PC-9 (cell line): Measurements from ENCODE around the gene ATP1A3. TPM values are rescaled to one million over a fixed set of nuclear protein-coding genes. Genes with fewer than 3 reads are reported as not detected.

Experiments
- BruUV-seq: library from RNA; stranded (reverse); fragments of 400-500 nt; replicated peaks from 2 replicates; lab custom pipeline; 2021; lab: Mats Ljungman, UMichigan
- CTCF ChIA-PET: fragments of 300-600 bp; sonication (Branson Sonifier 250); formaldehyde crosslinking; loops from one replicate; lab custom pipeline; 2022; ENCODE audit warnings: antibody characterized with exemption; lab: Charles Lee
- POLR2A ChIA-PET: fragments of 300-600 bp; sonication (Branson Sonifier 250); formaldehyde crosslinking; loops from one replicate; lab custom pipeline; 2022; ENCODE audit warnings: antibody characterized with exemption; ENCODE audit not compliant: unreplicated experiment; lab: Charles Lee
- DNase-seq, 2 experiments: peaks; one replicate each; pipeline versions ENCODE4 v3.0.0 to v3.0.0-alpha.2; 2015 to 2022; ENCODE audit warnings: mixed read lengths in 1 of 2
- H2AFZ ChIP-seq: fragments of 200-600 bp; sonication (generic); 2 replicates; pipeline ENCODE4 v1.8.1; 2017; ENCODE audit warnings: antibody characterized with exemption
- H3F3A ChIP-seq: fragments of 200-600 bp; sonication (generic); 2 replicates; pipeline ENCODE4 v1.8.1; 2017; ENCODE audit warnings: antibody characterized with exemption, mild to moderate bottlenecking, low read depth; ENCODE audit not compliant: insufficient read depth
- H3K27ac ChIP-seq: fragments of 200-600 bp; sonication (generic); 2 replicates; pipeline ENCODE4 v1.6.1; 2016; ENCODE audit warnings: mixed run types
- H3K27me3 ChIP-seq: fragments of 200-600 bp; sonication (generic); 2 replicates; pipeline ENCODE4 v1.6.1; 2016; ENCODE audit warnings: low read depth, mixed run types; ENCODE audit not compliant: insufficient read depth
- H3K36me3 ChIP-seq: fragments of 200-600 bp; sonication (generic); 2 replicates; pipeline ENCODE4 v1.6.1; 2016; ENCODE audit warnings: low read depth, mixed run types
- H3K4me1 ChIP-seq: fragments of 200-600 bp; sonication (generic); replicated peaks from 2 replicates; pipeline ENCODE4 v1.6.1; 2016; ENCODE audit warnings: mixed run types; ENCODE audit not compliant: insufficient read depth
- H3K4me2 ChIP-seq: fragments of 200-600 bp; sonication (generic); 2 replicates; pipeline ENCODE4 v1.6.1; 2017; ENCODE audit warnings: mixed run types
- H3K4me3 ChIP-seq: fragments of 200-600 bp; sonication (generic); 2 replicates; pipeline ENCODE4 v1.6.1; 2016; ENCODE audit warnings: mixed run types
- H3K79me2 ChIP-seq: fragments of 200-600 bp; sonication (generic); 2 replicates; pipeline ENCODE4 v1.6.1; 2017; ENCODE audit warnings: low read depth, mixed run types
- H3K9me2 ChIP-seq: fragments of 200-600 bp; sonication (generic); 2 replicates; pipeline ENCODE4 v1.8.1; 2017; ENCODE audit warnings: mild to moderate bottlenecking; ENCODE audit not compliant: insufficient read depth
- H3K9me3 ChIP-seq: fragments of 200-600 bp; sonication (generic); 2 replicates; pipeline ENCODE4 v1.8.1; 2016; ENCODE audit warnings: low read depth; ENCODE audit not compliant: insufficient read depth
- H4K20me1 ChIP-seq: fragments of 200-600 bp; sonication (generic); 2 replicates; pipeline ENCODE4 v1.8.1; 2017; ENCODE audit not compliant: insufficient read depth
- EZH2 ChIP-seq: fragments of 200-600 bp; sonication (generic); IDR thresholded peaks from 2 replicates; pipeline ENCODE4 v1.8.0; 2017; ENCODE audit warnings: antibody characterized with exemption, low read depth
- intact Hi-C: fragments of 100-400 bp; cut with micrococcal nuclease; formaldehyde crosslinking; loops from one replicate; pipeline ENCODE4 v1.10.0; 2022; ENCODE audit not compliant: unreplicated experiment
- total RNA-seq: library from RNA; stranded (reverse); gene quantifications from 2 replicates; pipeline ENCODE4 v1.2.3, GENCODE V29; 2021
- TF ChIP-seq, protein P1 (sequence below): fragments of 200-600 bp; sonication (generic); conservative IDR thresholded peaks from 2 replicates; pipeline ENCODE4 v1.6.1; 2017; ENCODE audit warnings: mixed run types, antibody characterized with exemption, mild to moderate bottlenecking, moderate library complexity

Gene ATP1A3
- total RNA-seq, 1 experiment from 2014 or later = not detected

GRCh38 chr19:41937525-41938468 lies 56.2 kb downstream of the ATP1A3 start:
- no peaks in the 10 kb centered on the region for H3K9me2 ChIP-seq
- H3F3A ChIP-seq = peaks cover 7% of the 10 kb centered on the region; the same call in 1 of the 2 replicates
- no TSS peak for BruUV-seq
- intact Hi-C loops = no loop called here
- no peaks in the 10 kb centered on the region for H3K79me2 ChIP-seq
- CTCF ChIA-PET = interaction anchor here (1.4 kb wide), 1 partner anchor 10 kb away, joined by 7 read pairs; the partner anchor contains the start of gene ERFL
- H3K4me2 ChIP-seq = no peak overlapping the region
- H4K20me1 ChIP-seq = no peaks in the 10 kb centered on the region
- H3K9me3 ChIP-seq = no peaks in the 10 kb centered on the region
- no peak for DNase-seq
- H3K4me1 ChIP-seq = no peaks in the 10 kb centered on the region
- TF ChIP-seq EZH2 = no peak
- TF ChIP-seq, protein P1, sequence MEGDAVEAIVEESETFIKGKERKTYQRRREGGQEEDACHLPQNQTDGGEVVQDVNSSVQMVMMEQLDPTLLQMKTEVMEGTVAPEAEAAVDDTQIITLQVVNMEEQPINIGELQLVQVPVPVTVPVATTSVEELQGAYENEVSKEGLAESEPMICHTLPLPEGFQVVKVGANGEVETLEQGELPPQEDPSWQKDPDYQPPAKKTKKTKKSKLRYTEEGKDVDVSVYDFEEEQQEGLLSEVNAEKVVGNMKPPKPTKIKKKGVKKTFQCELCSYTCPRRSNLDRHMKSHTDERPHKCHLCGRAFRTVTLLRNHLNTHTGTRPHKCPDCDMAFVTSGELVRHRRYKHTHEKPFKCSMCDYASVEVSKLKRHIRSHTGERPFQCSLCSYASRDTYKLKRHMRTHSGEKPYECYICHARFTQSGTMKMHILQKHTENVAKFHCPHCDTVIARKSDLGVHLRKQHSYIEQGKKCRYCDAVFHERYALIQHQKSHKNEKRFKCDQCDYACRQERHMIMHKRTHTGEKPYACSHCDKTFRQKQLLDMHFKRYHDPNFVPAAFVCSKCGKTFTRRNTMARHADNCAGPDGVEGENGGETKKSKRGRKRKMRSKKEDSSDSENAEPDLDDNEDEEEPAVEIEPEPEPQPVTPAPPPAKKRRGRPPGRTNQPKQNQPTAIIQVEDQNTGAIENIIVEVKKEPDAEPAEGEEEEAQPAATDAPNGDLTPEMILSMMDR = no peak
- H3K27ac ChIP-seq = no peak overlapping the region
- POLR2A ChIA-PET = interaction anchor here (0.7 kb wide), 1 partner anchor 16 kb away, joined by 8 read pairs; no protein-coding TSS in a partner anchor
- no peak overlapping the region for H2AFZ ChIP-seq
- peaks cover 25% of the 10 kb centered on the region for H3K27me3 ChIP-seq
- no peak overlapping the region for H3K4me3 ChIP-seq
- H3K36me3 ChIP-seq = no peaks in the 10 kb centered on the region

- Histone ChIP-seq H2AFZ (no peak overlapping the region), H3K4me3 (no peak overlapping the region), H3K36me3 (no peaks in the 10 kb centered on the region), H3K27ac (no peak overlapping the region), H3K4me2 (no peak overlapping the region), H3K79me2 (no peaks in the 10 kb centered on the region), H3K9me3 (no peaks in the 10 kb centered on the region), H3K27me3 (peaks cover 33% of the 10 kb centered on the region), H4K20me1 (no peaks in the 10 kb centered on the region), H3F3A (peaks cover 7% of the 10 kb centered on the region; the same call in 1 of the 2 replicates), H3K4me1 (no peaks in the 10 kb centered on the region), H3K9me2 (no peaks in the 10 kb centered on the region)
- CTCF ChIA-PET = interaction anchor here (0.6 to 1.4 kb wide), 2 partner anchors 9 to 53 kb away, joined by 3 to 7 read pairs; partner anchors contain the start of gene ERFL
- no TSS peak for BruUV-seq
- DNase-seq = no peak
- POLR2A ChIA-PET = no interaction called here
- TF ChIP-seq, protein P1 = no peak
- TF ChIP-seq EZH2 = no peak
- intact Hi-C loops = no loop called here
These were observed 57.1 kb downstream of the ATP1A3 start for GRCh38 chr19:41936961-41937360.

DNA sequence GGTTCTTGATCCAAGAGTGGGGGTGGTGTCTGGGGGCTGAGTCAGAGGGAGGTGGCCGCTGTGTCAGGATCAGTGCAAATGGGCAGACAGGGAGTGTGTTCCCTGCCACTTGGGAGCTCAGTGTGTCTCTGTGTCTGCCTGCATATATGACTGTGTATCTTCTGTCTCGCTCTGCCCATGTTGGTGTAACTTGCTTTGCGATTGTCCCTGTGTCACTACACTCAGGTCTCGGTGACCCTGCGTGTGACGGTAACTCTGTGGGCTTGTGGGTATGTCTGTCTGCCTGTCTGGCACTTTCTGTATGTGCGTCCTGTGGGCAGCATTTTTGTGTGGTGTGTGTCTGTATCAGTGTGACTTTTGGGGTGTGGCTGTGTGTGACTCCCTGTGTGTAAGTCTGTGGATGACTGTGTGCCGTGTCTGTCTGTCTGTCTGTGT lies 57.6 kb downstream of the ATP1A3 start:
- POLR2A ChIA-PET = interaction anchor here (0.6 kb wide), 1 partner anchor 1187 kb away, joined by 15 read pairs; no protein-coding TSS in a partner anchor
- H3K4me3 ChIP-seq = no peak overlapping the region
- no TSS peak for BruUV-seq
- no peak overlapping the region for H3K27ac ChIP-seq
- peaks cover 7% of the 10 kb centered on the region; the same call in 1 of the 2 replicates for H3F3A ChIP-seq
- intact Hi-C loops = no loop called here
- CTCF ChIA-PET = interaction anchor here (0.6 to 1.4 kb wide), 2 partner anchors 8 to 52 kb away, joined by 3 to 7 read pairs; partner anchors contain the start of gene ERFL
- no peak overlapping the region for H3K4me2 ChIP-seq
- no peaks in the 10 kb centered on the region for H3K4me1 ChIP-seq
- no peaks in the 10 kb centered on the region for H4K20me1 ChIP-seq
- H3K79me2 ChIP-seq = no peaks in the 10 kb centered on the region
- DNase-seq = no peak
- TF ChIP-seq, protein P1 = 0 out of 2 replicates have a peak, but pooled peaks have one; percentile 19
- no peak for TF ChIP-seq EZH2
- H3K9me3 ChIP-seq = no peaks in the 10 kb centered on the region
- H3K27me3 ChIP-seq = peaks cover 34% of the 10 kb centered on the region
- H3K36me3 ChIP-seq = no peaks in the 10 kb centered on the region
- no peaks in the 10 kb centered on the region for H3K9me2 ChIP-seq
- no peak overlapping the region for H2AFZ ChIP-seq
